ENCODE data around the gene NT5M.
A peak's percentile ranks its signal among the peaks of the same experiment; 100 is the strongest.
"Not testable (repeated sequence)": the region's sequence is repeated elsewhere in the genome, so short reads cannot be mapped to it uniquely, and the experiment has no call there.

NT5M gene

GRCh38 chr17:17269926-17270773, 33.0 kb upstream of the NT5M start:
- no peak overlapping the region for H3K27ac ChIP-seq
- peak; percentile 71 for TF ChIP-seq CTCF (conservative IDR thresholded peaks at IDR 0.05)

DNA sequence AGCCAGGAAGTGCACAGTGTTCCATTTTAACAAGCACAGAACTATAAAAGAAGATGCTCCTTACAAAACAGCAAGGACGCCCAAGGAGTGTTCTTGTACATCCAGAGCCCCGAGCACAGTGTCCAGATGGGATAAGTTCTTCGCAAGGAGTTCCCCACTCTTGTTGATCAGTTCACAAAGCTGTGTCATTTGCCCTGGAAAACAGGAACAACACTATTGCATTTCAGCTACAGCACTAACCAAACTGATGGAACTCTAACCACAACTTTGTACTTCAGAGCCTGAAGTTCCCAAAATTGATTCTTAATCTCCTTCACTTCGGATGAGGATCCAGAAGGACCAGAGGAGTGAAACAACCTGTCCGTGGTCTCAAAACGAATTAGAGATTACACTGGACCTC, 27.2 kb upstream of the NT5M start:
- no peak for TF ChIP-seq CTCF (conservative IDR thresholded peaks at IDR 0.05)
- no peak overlapping the region for H3K27ac ChIP-seq

DNA sequence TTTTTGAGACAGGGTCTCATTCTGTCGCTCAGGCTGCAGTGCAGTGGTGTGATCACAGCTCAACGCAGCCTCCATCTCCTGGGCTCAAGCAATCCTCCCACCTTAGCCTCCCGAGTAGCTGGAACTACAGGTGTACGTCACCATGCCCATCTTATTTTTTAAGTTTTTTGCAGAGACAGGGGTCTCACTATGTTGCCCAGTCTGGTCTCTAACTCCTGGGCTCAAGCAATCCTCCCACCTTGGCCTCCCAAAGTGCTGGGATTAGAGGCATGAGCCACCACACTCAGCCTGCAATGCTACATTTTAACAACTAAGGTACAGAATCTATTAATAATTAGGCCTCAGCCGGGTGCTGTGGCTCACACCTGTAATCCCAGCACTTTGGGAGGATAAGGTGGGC, 25.7 kb upstream of the NT5M start:
- H3K27ac ChIP-seq, result not testable (repeated sequence)

DNA sequence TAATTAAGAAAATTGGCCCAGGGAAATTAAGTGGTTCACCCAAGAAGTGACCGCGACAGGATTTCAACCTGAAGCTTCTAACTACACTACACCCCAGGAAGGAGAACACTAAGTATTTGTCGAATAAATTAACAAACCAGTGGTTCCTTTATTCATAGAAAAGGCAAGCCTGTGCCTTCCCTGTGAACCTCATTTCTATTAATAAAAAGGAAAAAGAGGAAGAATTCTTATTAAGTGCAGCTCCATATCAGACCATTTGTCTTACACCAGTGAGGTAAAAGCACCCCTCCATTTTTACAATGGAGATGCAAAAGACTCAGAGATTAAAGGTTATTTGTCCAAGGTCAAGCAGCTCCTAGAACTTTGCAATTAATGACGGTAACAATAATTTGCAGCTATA, 23.9 kb upstream of the NT5M start:
- TF ChIP-seq CTCF (conservative IDR thresholded peaks at IDR 0.05), result no peak

GRCh38 chr17:17280613-17281549, 22.3 kb upstream of the NT5M start, which contains the start of gene COPS3:
Gene COPS3 (minus strand): TSS chr17:17281246. CDS start chr17:17281186, 60 bp downstream.
- H3K27ac ChIP-seq, result peak within 1 kb of the TSS; percentile 96
- no peak for TF ChIP-seq CTCF (conservative IDR thresholded peaks at IDR 0.05)

More for the DNA sequence above, 23.9 kb upstream of the NT5M start:
- peak overlapping the region; percentile 96 for H3K27ac ChIP-seq

- no peak overlapping the region for H3K27ac ChIP-seq
- no peak for TF ChIP-seq CTCF (conservative IDR thresholded peaks at IDR 0.05)
Measured at GRCh38 chr17:17285951-17286350, 17.2 kb upstream of the NT5M start.

GRCh38 chr17:17289086-17289485, 14.1 kb upstream of the NT5M start:
- no peak overlapping the region for H3K27ac ChIP-seq
- no peak for TF ChIP-seq CTCF (conservative IDR thresholded peaks at IDR 0.05)

All from VCaP (cell line).